ENCODE results near the gene CPVL.

GRCh38 chr7:29042824-29043231 lies 103.5 kb downstream of the CPVL start:
- TF ChIP-seq YY1 (IDR thresholded peaks at IDR 0.05; ENCODE audit: insufficient read depth, insufficient read length) = no peak
- no peak for TF ChIP-seq SUZ12 (IDR thresholded peaks at IDR 0.05; ENCODE audit: extremely low read depth, insufficient read depth, insufficient read length)
